ENCODE measurements around the gene MYO9A. TPM values are rescaled to one million over a fixed set of nuclear protein-coding genes. Genes with fewer than 3 reads are reported as not detected.
"Not testable (repeated sequence)": the region's sequence is repeated elsewhere in the genome, so short reads cannot be mapped to it uniquely, and the experiment has no call there.

MYO9A gene
- polyA plus RNA-seq, 4 donors: 29.7 to 39.2 (median 34.3) TPM

DNA sequence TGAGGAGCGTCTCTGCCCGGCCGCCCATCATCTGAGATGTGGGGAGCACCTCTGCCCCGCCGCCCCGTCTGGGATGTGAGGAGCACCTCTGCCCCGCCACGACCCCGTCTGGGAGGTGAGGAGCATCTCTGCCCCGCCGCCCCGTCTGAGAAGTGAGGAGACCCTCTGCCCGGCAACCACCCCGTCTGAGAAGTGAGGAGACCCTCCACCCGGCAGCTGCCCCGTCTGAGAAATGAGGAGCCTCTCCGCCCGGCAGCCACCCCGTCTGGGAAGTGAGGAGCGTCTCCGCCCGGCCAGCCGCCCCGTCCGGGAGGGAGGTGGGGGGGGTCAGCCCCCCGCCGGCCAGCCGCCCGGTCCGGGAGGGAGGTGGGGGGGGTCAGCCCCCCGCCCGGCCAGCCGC lies 17.4 kb downstream of the MYO9A start:
- not testable (repeated sequence) for DNase-seq (ENCODE audit: low read depth in 4 of 4, low spot score in 3 of 4)

DNA sequence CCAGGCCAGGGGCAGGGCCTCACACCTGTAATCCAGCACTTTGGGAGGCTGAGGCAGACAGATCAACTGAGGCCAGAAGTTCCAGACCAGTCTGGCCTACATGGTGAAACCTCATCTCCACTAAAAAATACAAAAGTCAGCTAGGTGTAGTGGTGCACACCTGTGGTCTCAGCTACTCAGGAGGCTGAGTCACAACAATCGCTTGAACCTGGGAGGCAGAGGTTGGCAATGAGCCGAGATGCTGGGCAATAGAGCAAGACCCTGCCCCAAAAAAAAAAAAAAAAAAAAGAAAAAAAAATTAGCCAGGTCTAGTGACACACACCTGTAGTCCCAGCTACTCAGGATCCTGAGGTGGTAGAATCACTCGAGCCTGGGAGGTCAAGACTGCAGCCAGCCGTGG lies 18.8 kb downstream of the MYO9A start:
- DNase-seq (ENCODE audit: low read depth in 4 of 4, low spot score in 3 of 4): no peak

DNA sequence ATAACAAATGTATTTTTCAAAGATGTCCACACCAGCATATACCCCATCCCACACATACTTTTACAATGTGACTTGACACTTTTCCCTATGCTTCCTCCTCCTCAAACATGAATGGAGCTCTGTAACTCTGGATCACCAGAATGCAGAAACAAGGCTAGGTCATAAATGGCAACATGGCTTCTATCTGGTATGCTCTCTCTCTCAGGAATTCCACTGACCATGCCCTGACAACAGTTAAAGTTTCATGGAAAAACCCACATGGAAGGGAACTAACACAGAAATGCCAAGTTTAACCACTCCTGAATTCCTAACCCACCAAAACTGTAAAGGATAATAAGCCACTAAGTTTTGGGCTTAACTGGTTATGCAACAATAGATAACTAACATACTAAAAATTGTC lies 19.9 kb downstream of the MYO9A start:
- DNase-seq (ENCODE audit: low read depth in 4 of 4, low spot score in 3 of 4): no peak

DNA sequence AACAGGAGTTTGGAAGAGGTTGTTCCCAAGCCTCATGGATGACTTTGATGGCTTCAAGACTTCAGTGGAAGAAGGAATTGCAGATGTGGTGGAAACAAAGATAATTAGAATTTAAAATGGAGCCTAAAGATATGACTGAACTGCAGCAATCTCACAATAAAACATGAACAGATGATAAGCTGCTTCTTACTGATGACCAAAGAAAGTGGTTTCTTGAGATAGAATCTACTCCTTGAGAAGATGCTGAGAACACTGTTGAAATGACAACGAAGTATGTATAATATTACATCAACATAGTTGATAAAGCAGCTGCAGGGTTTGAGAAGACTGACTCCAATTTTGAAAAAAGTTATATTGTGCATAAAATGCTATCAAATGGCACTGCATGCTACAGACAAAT lies 21.2 kb downstream of the MYO9A start:
- no peak for DNase-seq (ENCODE audit: low read depth in 4 of 4, low spot score in 3 of 4)

DNA sequence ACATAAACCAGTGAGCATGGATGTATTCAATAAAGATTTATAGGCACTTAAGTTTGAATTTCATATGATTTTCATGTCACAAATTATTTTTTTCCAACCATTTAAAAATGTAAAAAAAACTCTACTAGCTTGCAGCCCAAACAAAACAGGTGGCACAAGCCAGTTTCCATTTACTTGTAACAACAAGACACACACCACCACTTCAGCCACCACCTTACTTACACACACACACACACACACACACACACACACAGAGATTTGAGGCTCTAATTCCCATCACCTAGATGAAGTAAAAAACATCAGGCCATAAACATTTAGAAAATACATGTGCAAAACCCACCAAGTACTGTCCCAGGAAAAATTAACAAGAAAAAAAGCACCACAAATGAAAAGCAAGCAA lies 25.3 kb downstream of the MYO9A start:
- no peak for DNase-seq (ENCODE audit: low read depth in 4 of 4, low spot score in 3 of 4)

DNA sequence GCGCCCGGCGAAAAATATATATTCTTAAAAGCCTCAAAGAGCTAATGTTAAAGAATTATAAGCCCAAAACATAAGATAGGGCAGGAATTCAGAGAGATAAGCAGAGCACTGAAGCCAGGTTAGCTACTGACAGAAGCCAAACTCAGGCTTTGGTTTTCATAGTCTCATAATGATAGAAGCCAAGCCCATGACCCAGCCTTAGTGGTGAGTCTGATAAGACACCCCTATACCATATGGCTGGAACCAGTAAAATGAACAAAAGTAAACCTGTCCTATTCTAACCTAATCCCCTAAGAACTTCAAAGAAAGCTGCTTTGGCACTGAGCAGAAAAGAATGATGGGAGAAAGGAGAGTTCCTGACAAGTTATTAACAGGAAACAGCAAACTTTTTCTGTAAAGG lies 25.9 kb downstream of the MYO9A start:
- no peak for DNase-seq (ENCODE audit: low read depth in 4 of 4, low spot score in 3 of 4)

DNA sequence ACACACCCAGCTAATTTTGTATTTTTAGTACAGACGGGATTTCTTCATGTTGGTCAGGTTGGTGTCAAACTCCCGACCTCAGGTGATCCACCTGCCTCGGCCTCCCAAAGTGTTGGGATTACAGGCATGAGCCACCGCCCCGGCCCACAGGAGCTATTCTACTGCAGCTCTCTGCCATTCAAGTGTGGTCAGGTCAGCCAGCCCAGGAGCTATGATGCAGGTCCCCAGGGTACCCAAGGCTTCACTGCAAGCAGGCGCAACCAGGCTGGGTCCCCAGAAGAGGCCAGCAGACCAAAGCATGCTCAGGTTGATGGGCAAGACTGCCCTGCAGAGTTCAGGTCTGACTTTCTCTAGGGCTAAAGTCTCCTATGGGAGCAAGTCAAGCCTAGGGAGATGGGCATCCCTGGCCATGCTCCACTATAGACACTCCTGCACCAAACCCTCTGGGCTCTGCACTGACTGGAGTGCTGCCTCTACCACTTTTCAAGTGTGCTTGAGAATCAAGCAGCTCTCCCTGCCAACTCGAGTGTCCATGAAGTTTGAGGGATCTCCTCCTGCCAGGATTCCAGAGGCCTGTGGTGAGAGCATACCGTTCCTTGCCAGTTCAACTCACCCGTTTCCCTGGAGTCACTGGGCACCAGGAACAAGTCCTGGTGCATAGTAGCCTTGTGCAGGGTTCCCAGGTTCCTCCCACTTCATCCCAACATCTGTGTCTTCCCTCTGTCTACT lies 30.9 kb downstream of the MYO9A start:
- DNase-seq (ENCODE audit: low read depth in 4 of 4, low spot score in 3 of 4): no peak

DNA sequence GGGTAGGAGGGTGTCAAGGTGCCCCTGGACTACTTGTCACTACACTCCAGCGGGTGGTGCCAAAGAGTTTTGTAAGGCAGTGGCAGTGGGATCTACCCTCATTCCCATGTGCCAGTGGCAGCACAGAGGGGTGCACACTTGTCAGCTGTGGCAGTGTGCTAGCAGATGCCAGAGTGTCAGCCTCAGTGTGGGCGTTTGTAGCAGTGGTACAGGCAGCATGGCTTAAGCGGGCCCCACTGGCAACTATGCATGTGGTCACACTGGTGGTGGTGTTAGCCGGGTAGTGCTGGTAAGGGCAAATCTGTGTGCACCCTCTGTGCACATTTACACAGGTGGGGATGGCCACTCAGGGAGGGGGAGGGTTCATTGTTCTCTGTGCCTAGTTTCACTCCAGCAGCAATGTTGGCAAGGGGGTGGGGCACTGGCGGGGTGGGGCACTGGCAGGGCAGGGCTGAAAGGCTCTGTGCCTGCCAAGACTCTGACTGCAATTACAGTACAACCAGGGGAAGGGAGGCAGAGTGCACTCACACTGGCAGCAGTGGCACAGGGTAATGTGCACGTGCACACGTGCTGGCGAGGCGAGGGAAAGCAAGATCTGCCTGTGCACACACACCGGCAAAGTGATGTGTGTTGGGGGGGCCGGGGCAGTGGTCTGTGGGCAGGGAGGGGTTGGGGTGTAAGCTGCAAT lies 31.8 kb downstream of the MYO9A start:
- DNase-seq (ENCODE audit: low read depth in 4 of 4, low spot score in 3 of 4): no peak

DNA sequence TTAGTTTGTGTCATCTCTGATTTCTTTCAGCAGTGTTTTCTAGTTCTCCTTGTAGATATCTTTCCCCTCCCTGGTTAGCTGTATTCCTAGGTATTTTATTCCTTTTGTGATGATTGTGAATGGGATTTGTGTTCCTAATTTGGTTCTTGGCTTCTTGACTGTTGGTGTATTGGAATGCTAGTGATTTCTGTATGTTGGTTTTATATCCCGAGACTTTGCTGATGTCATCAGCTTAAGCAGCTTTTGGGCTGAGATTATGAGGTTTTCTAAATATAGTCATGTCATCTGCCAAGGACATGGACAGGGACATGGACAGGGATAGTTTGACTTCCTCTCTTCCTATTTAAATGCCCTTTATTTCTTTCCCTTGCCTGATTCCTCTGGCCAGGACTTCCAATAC lies 35.8 kb downstream of the MYO9A start:
- DNase-seq (ENCODE audit: low read depth in 4 of 4, low spot score in 3 of 4): no peak

DNA sequence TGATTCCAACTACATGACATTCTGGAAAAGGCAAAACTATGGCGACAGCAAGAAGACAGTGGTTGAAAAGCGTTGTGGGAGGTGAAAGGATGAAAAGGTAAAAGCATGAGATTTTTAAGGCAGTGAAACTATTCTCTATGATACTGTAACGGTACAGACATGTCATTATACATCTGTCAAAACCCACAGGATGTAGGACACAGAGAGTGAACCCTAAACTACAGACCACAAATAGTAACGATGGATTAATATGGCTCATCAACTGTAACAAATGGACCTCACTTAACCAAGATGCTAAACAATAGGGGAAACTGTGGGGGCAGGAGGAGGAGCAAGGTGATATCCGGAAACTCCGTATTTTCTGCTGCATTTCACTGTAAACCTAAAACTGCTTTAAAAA lies 39.1 kb downstream of the MYO9A start:
- DNase-seq (ENCODE audit: low read depth in 4 of 4, low spot score in 3 of 4): no peak

DNA sequence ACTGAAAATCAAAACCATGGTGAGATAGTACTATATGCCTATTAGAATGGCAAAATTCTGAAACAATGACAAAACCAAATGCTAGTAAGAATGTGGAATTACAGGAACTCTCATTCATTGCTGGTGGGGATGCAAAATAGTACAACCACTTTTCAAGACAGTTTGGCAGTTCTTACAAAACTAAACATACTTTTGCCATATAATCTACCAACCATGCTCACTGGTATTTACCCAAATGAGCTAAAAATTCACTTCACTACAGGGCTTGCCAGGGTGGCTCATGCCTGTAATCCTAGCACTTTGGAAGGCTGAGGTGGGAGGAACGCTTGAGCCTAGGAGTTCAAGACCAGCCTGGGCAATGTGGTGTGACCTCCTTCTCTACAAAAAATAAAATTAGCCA lies 40.0 kb downstream of the MYO9A start:
- DNase-seq (ENCODE audit: low read depth in 4 of 4, low spot score in 3 of 4): no peak

DNA sequence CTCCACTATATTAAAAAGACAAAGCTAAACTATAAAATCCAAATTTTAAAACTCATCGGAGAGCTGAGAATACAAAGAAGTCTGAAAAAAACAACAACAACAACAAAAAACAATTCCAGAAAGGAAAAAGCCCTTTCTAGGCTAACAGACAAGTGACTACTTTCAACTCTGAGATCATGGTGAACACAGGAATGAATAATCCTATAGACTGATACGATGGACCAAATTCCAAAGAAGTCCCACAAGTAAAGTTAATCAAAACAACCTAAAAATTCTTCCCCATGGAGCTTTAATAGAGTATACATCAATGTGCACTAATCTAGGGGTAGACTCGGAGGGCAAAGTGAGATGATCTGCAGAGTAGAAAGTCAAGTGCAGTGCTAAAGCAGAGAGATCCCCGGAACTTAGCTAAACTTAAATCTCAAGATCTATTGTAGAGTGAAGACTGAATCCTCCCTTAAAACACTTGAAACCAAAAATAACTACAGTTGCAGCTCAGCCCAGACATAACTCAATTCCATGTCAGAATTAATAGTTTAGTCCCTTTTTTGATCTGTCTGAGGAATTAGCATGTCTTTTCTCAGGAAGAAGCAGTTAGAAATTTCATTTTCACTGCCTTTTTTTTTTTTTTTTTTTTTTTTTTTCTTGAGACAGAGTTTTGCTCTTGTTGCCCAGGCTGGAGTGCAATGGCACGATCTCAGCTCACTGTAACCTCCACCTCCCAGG lies 43.5 kb downstream of the MYO9A start:
- no peak for DNase-seq (ENCODE audit: low read depth in 4 of 4, low spot score in 3 of 4)

DNA sequence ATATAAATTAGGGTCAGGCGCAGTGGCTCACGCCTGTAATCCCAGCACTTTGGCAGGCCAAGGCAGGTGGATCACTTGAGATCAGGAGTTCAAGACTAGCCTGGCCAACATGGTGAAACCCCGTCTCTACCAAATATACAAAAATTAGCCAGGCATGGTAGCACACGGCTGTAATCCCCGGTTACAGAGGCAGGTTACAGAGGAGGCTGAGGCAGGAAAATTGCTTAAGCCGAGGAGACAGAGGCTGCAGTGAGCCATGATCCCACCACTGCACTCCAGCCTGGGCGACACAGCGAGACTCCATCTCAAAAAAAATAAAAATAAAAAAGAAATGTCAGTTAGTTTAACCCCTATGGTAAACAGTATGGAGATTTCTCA lies 46.5 kb downstream of the MYO9A start:
- not testable (repeated sequence) for DNase-seq (ENCODE audit: low read depth in 4 of 4, low spot score in 3 of 4)

DNA sequence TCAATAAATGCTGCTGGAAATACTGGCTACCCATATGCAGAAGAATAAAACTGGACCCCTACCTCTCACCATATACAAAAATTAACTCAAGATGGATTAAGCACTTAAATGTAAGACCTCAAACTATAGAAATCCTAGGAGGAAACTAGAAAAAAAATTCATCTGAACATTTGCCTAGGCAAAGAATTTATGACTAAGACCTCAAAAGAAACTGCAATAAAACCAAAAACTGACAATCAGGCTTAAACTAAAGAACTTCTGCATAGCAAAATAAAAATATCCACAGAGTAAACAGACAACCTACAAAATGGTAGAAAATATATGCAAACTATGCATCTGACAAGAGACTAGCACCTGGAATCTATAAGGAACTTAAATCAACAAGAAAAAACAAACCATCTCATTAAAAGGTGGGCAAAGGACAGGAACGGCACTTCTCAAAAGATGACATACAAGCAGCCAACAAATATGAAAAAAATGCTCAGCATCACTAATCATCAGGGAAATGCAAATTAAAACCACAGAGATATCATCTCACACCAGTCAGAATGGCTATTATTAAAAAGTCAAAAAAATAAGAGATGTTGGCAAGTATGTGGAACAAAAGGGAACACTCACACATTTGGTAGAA lies 47.0 kb downstream of the MYO9A start:
- no peak for DNase-seq (ENCODE audit: low read depth in 4 of 4, low spot score in 3 of 4)

DNA sequence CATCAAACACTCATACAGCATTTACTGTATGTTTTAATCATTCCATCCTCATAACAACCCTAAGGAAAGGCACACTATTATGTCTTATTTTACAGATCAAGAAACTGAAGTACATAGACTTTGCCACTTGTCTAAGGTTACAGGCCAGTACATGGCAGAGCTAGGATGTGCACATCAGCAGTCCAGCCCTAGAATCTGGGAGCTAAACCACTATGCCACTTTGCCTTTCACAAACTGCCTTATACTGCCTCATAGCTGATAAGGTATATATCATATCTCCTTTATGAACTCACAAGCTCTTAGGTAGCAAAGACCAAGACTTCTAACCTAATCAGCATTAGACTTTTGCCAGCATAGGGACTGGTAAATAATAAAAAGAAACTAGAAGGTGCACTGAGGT lies 49.1 kb downstream of the MYO9A start:
- DNase-seq (ENCODE audit: low read depth in 4 of 4, low spot score in 3 of 4): no peak

DNA sequence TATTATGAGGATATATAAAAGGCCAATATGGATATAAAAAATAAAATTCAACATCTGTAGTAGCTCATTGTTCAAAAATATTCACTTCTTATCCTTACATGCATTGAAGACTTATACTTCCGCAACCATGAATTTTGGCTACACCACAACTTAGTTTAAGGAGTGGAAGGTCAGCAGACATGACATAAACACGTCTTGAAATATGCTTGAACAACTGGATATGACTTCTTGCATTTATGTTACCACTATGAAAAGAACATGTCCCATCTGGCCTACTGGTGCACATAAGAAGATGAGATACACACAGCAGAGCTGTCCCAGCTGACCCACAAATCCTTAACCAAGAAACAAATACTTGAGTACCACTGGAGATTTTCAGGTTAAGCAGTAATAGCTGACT lies 52.1 kb downstream of the MYO9A start:
- peak in 3 of 4 donors; percentile 31 to 49 (median 47) for DNase-seq (ENCODE audit: low read depth in 4 of 4, low spot score in 3 of 4)

DNA sequence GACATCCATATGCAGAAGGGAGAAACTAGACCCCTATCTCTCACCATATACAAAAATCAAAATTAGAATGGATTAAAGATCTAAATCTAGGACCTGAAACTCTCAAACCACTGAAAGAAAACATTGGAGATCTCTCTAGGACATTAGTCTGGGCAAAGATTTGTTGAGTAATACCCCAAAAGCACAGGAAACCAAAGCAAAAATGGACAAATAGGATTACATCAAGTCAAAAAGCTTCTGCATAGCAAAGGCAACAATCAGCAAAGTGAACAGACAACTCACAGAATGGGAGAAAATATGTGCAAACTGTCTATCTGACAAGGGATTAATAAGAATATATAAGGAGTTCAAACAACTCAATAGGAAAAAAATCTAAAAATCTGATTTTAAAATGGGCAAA lies 54.8 kb downstream of the MYO9A start:
- DNase-seq (ENCODE audit: low read depth in 4 of 4, low spot score in 3 of 4): no peak

DNA sequence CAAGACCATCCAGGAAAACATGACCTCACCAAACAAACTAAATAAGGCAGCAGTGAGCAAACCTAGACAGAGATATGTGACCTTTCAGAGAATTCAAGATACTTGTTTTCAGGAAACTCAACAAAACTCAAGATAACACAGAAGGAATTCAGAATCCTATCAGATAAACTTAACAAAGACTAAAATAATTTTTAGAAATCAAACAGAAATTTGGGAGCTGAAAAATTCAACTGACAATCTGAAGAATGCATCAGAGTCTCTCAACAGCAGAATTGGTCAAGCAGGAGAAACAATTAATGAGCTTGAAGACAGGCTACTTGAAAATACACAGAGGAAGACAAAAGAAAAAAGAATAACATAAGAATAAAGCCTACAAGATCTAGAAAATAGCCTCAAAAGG lies 55.6 kb downstream of the MYO9A start:
- no peak for DNase-seq (ENCODE audit: low read depth in 4 of 4, low spot score in 3 of 4)

DNA sequence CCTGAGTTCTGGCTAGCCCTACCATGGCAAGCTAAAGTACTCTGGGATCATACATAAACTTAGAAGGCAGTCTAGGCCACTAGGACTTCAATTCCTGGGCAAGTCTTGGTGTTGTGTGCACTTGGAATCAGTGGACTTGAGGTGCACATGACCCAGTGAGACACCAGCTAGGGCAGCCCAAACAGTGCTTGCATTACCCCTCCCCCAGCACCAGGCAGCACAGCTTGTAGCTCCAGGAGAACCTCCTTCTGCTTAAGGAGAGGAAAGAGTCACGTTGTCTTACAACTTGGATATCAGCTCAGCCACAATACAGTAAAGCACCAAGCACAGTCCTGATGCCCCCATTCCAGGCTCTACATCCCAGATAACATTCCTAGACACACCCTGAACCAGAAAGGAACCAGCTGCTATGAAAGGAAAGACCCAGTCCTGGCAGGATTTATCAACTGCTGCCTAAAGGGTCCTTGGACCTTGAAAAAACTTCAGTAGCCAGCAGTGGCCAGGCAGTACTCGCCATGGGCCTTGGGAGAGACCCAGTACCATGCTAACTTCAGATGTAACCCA lies 57.2 kb downstream of the MYO9A start:
- DNase-seq (ENCODE audit: low read depth in 4 of 4, low spot score in 3 of 4): no peak

DNA sequence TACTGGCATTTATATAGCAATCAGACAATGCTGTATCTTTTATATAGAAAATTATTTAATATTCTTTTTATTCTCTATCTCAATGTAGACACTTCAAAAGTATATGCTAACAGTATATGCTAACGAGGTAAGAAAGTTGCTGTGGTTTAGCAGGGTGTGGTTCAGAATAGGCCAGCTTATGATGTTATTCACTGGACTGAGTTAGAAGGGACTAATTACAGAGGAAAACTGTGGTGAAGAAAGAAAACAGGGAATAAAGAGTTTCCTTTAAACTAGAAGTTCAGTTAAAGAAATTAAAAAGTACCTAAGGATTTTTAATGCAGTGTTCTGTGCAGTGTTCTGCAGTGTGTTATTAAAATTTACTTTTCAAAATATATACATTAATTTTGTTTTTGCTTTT lies 59.4 kb downstream of the MYO9A start:
- no peak for DNase-seq (ENCODE audit: low read depth in 4 of 4, low spot score in 3 of 4)

DNA sequence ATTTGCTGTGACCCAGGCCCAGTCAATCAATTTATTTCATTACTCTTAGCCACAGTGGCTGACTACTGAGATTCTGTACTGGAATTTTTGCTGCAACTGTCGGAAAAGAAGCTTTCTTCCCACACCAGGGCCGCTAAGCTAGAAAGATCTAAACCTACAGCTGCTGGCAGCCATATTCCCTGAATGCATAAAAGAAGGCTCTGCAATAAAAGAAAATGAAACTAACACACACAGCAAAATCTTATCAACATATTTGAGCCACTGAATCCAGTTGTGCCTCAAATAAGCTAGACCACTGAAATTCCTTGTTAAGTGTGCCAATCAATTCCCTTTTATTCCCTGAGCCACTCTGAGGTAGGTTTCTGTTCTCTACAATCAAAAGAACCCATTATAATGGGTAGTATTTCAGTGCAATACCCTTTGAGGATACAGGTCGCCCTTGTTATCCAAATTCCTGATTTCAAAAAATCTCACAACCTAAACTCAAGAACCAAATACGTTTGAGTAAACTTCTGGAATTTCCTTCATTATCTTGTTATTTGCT lies 60.3 kb downstream of the MYO9A start:
- no peak for DNase-seq (ENCODE audit: low read depth in 4 of 4, low spot score in 3 of 4)
